Measurements from ENCODE around the gene PRKCE.

The PRKCE gene

DNA sequence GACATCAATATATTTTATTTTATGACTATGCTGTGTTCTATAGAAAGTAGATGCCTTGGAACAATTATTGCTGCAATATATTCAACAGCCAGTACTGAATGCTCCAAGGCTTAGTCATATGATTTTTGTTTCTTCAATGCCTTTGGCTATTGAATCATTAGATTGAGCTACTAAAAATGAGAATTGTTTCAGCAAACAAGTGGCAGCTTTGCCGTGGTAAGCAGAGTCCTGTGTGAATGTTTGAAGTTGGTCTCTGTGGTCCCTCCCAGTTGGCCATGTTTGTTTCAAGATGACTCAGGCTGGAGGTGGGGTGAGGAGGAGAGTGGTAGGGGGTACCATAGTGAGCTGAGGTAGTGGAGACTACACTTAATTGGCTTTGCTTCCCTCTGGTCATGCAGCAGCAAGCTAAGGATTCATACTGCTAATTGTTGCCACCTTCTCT is 447.2 kb downstream of the PRKCE start:
- DNase-seq: no peak

DNA sequence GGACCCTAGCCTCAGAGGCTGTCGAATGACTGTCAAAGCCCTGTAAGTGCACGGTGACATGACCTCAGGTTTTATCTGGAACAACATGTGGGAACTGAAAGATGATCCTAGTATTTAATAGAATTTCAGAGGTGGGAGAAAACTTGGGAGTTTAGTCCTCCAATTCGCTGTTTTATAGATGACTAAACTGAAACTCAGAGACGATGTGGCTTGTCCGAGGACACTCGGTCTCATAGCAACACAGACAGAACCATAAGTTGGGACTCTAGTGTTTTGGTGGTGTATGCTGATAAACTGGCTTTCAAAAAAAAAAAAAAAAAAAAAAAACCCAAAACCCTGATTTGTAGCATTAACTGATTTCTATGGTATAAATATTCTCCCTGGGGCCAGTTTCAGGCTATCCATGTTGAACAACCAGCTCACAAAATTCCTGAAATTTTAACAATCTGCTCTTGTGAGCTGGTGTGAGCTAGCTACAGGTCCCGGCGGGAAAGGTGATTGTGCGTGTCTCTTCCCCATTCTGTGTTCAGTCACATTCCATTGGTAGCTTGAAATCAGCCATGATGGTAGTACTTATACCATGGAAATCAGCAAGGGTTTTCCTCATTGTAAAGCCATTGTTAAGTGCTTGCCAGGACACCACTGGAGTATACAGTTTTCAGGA is 450.2 kb downstream of the PRKCE start:
- DNase-seq: no peak

DNA sequence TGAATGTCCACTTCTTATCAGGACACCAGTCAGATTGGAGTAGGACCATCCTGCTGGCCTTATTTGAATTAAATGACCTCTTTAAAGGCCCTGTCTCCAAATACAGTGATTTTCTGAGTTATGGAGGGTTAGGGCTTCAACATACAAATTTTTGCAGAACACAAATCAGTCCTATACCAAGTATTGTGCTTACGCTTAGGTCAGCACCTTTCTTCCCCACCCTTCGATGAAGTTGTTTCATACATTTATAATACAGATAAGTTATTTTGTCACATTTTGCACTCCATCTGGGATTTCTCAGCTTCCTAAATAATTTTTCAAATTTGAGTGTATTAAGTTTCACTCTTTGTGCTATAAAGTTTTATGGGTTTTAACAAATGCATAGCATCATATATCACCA is 455.2 kb downstream of the PRKCE start:
- no peak for DNase-seq

DNA sequence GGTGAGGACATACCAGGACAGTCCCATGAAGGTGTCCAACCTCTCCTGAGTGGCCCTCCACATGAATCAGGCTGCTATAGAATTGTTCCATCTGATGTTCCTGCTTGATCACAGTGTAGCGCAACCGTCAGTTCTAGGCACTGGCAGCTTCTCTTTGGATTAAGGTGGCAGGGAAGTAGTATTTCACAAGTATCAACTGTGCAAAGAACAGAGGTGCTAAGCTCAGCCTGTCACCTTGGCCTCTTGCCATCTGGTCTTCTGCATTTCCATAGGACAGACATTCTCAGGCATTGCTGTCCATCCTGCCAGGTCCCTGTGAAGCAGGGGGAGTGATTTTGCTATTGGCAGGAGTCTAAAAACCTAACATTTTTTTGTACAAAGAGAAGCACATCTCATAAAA is 463.5 kb downstream of the PRKCE start:
- DNase-seq: no peak

DNA sequence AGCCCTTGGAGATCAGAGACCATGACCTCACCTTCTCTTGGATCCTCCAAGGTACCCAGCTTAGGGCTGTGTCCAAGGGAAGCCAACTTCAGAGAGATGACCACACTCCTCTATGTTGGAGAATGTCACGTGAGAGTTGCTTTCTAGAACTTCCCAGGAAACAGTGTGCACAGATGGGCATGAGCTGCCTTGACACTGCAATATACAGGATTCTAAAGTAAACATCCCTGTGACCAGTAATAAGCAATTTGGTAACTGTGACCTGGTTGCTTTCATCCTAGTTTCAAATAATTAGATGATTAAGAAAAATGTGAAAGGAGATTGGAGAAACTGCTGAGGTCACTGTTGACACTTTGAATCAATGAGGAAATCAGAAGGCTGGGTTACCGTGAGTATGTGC is 464.7 kb downstream of the PRKCE start:
- DNase-seq: no peak

DNA sequence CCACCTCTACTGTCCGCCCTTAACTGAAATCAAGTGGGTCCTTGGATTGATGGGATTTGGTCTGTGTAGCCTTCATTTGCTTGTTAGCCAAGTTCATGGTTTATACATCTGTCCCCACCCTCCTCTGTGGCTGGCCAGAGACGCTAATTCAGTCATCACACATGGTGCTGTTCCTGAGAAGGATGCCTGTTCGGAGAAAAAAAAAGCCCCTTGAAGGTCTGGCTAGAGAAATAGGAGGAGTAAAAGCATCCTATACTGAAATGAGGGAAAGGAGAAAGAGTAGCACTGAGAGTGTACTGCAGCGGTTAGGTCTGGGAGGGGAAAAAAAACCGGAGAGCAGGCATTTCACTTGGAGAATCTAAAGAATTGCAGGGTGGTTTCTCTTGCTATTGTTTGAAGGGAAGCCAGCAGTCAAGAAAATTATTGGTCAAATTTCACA is 465.1 kb downstream of the PRKCE start:
- DNase-seq: no peak

DNA sequence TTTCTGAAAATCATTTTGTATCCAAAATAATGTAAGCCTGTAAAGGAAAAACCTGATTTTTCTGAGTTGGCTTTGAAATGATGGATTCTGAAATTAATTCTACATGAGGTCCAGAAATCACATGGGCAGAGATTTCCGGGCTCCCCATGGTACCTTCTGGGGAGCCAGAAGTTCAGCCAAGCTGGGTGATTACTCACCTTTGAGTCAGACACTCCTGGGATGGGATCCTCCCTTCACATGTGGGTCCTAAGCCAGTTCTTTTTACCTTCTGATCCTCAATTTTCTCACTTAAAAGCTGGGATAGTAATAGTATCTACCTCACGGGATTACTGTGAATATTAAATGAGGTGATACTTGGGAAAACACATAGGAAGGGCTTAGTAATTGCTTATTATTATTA is 465.9 kb downstream of the PRKCE start:
- DNase-seq: no peak

DNA sequence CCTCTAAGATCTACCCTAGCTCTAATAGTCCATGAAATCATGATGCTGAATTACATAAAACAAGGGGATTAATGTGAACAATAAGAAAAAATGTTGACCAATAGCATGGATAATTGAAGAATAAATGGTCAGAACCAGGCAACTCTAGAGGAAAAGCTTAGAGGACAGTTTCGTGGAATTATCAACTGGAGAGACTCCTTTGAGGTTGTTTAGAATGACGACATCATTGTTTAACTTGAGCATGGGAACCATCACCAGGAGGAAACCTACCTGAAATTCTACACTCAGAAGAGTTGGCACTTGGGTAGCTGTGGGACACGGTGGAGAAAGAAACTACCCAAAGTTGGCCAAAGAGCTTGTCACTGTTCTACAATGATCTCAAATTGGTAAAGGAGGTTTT is 466.5 kb downstream of the PRKCE start:
- no peak for DNase-seq

DNA sequence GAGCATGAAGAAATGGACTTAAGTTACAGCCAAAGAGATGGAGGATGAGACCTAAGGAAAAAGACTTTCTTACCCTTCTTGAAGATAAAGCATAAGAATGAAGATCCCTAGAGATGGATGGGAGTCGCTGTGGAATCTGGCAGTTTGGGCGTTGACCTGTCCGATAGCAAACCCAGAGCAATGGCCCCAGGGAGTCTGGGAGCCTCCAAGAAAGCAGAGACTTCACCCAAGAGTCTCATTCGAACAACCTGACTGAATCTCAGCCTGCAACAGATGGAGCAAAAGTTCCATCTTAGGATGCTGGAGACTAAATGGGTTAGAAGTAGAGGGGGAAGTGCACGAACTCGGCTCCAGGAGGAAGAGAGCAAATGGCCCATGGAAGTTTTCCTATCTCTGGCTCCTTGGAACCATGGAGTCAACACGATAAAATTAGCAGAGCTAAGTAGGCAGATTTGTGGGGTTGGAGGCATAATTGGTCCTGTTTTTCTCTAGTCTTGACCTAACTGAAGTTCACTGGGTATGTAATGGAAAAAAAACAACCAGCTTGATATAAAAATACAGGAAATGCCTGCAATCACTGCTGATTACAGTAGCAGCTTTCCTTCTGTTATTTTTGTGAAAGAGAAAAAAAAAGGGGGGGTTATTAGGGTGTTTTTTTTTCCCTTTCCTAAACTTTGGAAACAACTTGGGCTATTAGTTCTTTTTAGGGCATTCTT is 467.3 kb downstream of the PRKCE start:
- DNase-seq: no peak

DNA sequence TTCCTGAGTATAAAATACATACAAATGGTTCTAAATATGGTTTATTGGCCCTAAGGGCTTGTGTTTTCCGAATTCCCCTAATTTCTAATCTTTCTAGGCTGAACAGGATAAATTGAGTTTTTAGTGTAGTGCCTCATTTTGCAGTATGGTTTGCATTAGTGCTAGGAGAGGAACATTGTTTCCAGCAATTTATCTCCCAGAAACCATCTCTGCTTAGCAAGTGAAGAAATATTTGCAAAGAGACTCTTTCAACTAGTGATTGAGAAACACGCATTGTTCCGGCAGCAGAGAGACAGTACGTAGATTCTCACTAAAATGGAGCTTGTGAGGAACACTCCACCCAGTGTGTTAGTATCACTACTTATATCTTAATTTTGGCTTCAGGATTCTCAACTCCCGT is 468.0 kb downstream of the PRKCE start:
- no peak for DNase-seq

DNA sequence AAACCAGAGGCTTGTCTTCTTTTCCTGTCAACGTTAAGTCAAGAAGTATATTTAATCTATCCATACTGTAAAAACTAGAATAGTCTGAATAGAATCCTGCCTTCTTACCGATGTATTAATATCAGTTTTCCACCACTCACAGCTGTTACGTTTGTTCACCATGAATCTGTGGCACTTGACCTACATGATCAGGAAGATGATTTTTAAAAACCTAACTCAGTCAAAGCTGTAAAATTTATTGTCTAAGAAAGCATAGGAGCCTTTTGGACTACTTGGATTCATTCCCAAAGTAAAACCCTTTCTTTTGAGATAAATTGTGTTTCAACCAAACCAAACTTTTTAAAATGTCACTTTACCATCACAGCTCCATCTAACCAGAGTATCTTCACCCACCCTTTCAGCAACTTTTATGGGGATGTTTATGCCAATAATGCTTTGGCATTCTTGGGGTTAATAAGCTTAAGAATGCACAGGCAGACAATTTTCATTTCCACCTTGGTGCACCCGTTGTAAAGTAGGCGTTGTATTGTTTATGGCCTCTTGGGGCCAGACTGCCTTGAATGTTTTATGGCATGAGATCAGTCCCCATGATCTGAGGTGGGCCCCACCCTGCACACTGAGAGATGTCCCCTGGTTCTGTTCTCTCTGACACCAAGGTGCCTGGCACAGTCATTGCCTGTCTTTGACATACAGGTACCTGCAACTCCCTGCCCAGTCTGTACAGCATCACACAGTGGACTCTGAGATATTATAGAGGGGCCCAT is 469.5 kb downstream of the PRKCE start:
- DNase-seq: no peak

DNA sequence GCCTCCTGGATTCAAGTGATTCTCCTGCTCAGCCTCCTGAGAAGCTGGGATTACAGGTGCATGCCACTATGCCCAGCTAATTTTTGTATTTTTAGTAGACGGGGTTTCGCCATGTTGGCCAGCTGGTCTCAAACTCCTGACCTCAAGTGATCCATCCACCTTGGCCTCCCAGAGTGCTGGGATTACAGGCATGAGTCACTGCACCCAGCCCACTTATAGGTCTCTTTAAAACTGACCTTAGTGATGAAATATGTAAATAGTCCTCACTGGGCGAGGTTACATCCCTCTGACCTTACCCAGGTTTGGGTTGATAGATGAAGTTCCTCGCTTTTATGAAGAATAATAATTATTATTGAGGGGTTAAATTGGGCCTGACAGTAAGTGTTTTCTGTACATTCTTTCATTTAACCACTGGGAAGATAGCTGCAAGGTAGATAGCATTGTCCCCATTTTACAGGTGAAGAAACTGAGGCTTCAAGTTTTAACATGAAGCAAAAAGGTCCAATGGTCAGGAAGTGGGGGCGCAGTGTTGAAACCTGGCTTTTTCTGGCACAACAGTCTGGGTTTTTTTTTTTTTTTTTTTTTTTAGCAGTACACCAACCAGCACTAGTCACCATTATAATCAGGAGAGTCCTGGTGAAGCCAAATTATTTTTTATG is 471.0 kb downstream of the PRKCE start:
- DNase-seq: no peak

DNA sequence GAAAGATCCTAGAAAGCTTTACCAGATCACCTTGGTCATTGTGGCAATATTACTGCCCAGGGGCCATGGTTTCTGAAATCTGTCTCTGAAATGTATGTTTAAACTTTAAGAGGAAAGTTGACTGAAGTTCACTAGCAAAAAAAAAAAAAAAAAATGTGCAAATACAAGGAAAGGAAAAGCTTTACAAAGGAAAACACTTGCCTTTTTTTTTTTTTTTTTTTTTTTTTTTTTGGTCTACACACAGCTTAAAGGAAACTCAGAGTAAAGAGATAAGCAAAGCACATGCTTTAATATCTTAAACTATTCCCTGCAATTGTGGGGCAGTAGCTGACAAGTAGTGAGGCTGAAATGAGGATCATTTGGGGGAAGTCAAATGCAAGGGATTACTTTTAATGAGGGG is 471.5 kb downstream of the PRKCE start:
- no peak for DNase-seq

DNA sequence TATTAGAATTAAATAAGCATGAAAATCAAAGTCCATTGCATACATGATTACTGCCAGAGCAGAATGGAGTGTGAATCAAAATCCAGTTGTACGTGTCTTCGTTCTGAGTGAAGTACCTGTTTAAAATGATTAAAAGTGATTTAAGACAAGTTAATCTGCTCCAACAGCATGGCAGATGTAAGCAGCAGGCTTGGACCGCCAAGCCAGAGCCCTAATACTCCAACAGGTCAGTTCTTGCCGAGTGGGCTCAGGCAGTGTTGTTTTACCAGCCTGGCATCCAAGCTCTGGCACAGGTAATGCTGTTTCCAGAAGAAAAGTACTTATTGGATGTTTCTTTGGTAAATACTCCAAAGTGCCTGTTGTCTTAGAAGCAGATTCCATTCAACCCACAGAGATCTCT is 474.3 kb downstream of the PRKCE start:
- no peak for DNase-seq

DNA sequence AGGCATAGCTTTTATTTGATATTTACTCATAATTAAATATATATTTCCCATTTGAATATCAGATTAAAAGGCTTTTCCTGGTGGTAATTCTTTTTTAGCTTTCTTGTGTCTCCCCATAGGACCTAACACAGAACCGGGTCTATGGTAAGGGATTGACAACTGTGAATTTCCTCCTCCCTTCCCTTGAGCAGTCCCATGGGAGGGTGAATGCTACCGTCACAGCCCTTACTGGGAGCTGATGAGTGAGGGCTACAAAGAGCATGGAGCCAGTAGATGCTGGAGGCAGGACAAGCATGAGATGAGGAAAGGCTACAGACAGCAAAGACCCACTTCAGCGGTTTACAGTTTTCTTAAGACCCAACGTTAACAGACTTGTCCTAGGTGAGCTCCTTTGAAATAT is 475.1 kb downstream of the PRKCE start:
- no peak for DNase-seq

DNA sequence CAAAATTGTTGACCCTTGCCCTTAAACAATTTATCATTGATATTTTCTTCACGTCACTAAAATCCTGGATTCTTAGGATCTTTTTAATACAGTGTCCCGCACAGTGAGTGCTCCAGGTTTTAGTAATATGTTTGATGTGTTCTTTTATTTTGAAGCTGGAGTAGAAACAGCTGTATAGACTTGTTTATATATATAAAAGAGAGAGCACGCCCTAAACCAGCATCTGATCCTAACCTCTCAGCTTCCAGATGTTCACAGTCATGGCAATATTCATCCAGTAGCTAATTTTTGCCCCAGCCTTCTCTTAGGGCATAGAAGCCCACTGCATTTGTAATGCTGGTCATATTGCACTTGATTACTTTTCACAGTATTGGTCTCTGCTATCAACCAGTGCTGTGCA is 475.7 kb downstream of the PRKCE start:
- no peak for DNase-seq

DNA sequence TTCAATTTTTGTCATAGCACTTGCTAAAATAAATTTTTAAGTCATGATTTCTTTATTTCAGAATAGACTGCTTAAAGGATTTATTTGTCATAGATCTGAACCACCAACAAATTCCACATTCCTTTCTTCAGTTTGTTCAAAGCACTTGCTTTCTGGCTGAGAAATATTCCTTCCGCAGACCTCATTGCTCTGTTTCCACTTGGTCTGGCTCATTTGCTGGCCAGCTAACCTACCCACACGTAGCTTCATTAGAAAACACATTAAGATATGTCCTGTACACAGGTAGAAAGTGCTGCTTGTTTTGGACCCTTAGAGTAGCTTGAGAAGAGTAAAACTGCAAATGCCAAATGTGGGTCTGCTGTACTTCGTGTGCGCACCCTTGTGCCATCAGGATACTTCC is 479.0 kb downstream of the PRKCE start:
- no peak for DNase-seq

DNA sequence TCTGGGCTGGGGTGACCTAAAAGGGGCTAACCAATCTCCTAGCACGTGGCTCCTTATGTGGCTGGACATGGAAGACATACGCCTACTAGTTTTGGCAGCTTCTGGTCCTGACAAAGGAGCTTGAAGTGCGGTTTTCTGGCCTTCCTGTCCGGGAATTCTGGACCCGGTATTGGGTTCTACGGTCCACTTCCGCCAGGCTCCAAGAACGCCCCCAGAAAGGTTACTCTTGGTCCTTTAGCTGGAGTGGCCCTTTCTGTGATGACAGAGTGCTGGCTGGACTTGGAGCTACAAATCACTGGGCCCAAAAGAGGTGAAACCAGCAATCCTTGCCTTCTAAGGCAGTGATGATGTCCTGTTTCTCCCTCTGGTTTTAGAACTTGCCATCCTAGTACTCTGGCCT is 481.5 kb downstream of the PRKCE start:
- no peak for DNase-seq

DNA sequence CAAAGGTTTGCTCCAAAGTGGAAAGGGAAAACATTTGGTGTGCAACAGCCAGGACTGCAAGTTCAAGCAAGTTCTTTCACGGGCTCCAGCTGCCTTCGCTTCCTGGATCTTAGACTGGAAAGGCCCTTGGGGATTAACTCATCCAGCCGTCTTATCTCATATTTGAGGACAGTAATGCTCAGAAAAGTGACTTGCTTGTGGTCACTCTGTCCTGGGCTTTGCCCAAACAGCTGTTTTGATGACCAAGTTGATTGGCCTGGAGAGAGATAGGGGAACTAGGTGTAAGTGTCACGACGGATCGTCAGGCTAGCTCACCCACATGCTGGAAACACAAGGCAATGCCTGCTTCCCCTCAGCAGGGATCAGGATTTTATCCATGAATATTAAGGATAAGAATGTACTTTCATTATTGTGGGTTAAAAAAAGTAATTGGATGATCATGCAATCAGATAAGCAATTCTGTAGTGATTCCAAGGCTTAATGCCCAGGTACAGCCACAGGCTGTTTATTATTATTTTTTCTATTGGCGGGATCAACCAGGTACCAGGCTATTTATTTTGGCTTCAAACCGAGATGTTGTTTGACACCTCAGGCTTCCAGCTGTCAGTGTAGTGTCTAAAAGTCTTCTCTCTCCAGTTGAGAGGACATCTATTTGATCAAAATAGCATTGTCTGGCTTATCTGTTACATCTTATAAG is 483.2 kb downstream of the PRKCE start:
- no peak for DNase-seq

DNA sequence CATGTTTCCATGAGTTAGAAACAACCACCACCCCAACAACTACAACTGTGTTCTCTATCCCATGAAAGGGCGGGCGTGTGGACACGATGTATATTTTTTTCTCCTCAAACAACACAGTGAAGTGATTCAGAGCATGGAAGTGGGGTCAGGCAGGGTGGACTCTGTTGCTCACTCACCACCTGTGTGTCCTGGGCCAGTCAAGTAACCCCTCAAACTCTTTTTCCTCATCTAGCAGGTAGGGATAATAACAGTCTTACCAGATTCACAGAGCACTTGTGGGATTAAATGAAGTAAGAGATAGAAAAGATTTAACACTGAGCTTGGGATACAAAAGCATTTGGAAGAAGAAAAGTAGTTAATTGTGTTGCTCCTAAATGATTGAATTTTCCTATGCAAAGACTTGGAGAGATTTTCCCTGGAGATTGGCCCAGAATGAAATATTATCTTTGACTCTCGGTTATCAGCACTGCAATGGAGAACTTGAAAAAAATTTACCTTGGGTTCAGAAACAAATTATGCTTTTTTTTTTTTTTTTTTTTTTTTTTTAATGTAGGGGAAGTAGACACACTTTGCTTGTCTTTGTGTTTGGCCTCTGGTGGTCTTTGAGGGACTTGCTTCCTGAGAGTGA is 483.9 kb downstream of the PRKCE start:
- no peak for DNase-seq

DNA sequence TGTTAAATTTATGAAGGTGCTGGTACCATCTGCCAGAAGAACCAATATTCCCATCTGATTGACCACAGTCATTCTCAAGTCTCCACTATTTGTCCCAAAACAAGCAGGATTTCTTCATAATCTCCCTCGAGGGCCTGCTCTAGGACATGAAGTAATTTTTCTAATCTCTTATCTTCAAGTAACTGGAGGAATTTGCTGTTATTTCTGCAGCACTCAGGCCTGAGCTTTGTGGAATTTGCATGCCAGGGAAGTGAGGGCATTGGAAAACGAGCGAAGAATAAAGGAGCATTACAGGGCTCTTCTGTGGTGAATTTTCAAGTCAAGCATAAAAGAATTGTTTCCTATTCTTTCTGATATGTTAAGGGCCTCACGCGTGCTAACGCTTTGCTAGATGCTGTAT is 484.5 kb downstream of the PRKCE start:
- DNase-seq: no peak

DNA sequence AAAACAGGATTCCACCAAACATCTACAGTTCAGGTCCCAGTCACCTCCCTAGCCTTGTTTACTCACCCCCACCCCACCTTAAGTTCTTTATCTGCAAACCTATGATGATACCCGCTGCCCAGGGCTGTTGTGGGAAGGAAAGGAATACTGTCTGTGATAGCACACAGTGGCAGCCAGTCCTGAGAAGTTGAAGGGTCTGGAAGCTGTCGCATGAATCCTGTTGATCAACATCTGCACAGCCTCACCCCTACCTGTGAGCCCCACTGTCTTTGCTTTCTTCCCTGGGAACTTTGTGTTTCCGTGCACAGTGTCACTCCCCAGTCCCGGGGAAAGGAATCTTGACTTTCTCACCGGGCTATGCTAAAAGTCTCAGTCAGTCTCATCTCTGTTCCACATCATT is 485.0 kb downstream of the PRKCE start:
- DNase-seq: no peak
